K562 (cell line): ENCODE data around the gene RBFOX2. TPM values are rescaled to one million over a fixed set of nuclear protein-coding genes. Genes with fewer than 3 reads are reported as not detected.

Experiments used
- ATAC-seq: fragments of 200-7000 bp; cut with Tn5 transposase; 3 replicates; pipeline ENCODE4 v1.9.1; 2020; ENCODE audit warnings: moderate library complexity
- BruUV-seq: library from RNA; stranded (reverse); fragments of 400-500 nt; replicated peaks from 2 replicates; lab custom pipeline; 2021; lab: Mats Ljungman, UMichigan
- CTCF ChIA-PET: fragments of 300-600 bp; formaldehyde crosslinking; extraction: SDS; loops from one replicate; lab custom pipeline; 2021; ENCODE audit warnings: low intra/inter-chr PET ratio; lab: Yijun Ruan, JAX
- POLR2A ChIA-PET: fragments of 300-600, 350-650 bp; sonication (Branson Sonifier 250); formaldehyde crosslinking; extraction: SDS; loops from one replicate; lab custom pipeline; 2021; ENCODE audit warnings: antibody characterized with exemption, inconsistent platforms; lab: Yijun Ruan, JAX
- DNase-seq, 4 experiments: peaks; one replicate each; pipeline versions ENCODE4 v3.0.0 to v3.0.0-alpha.2; 2011 to 2018; ENCODE audit warnings: low spot score in 3 of 4, mixed read lengths in 3 of 4; ENCODE audit errors: extremely low read depth in 1 of 4
- FAIRE-seq: peaks from 2 replicates; lab custom pipeline; 2011; peaks lifted over from hg19 to GRCh38; lab: Jason Lieb, UNC
- H2AFZ ChIP-seq: 2 replicates; pipeline ENCODE4 v1.6.0; 2011; ENCODE audit warnings: low read depth, low read length, control low read depth, inconsistent platforms
- H3K27ac ChIP-seq: fragments of 200-600 bp; 3 replicates; pipeline ENCODE4 v1.8.0; 2011; ENCODE audit warnings: low read depth, mild to moderate bottlenecking, control low read depth, inconsistent platforms, low read length, moderate library complexity, mixed read lengths; ENCODE audit errors: extremely low read depth
- H3K27me3 ChIP-seq, 2 experiments: fragments of 300-600 bp in 1 of 2; 2 replicates in 1 of 2; 3 replicates in 1 of 2; pipeline versions ENCODE4 v1.6.0 to v1.8.0; 2011; ENCODE audit warnings: inconsistent platforms in 2 of 2, low read length in 2 of 2, mild to moderate bottlenecking in 1 of 2, mixed read lengths in 1 of 2, moderate library complexity in 1 of 2; ENCODE audit not compliant: control insufficient read depth in 2 of 2, insufficient read depth in 2 of 2
- H3K36me3 ChIP-seq: fragments of 300-600 bp; 3 replicates; pipeline ENCODE4 v1.8.0; 2011; ENCODE audit warnings: mild to moderate bottlenecking, low read length, inconsistent platforms; ENCODE audit not compliant: control insufficient read depth, insufficient read depth
- H3K4me1 ChIP-seq, 2 experiments: fragments of 200-600 bp in 1 of 2; replicated peaks in 1 of 2; 2 replicates in 1 of 2; 3 replicates in 1 of 2; pipeline versions ENCODE4 v1.5.1 to v1.8.0; 2011; ENCODE audit warnings: inconsistent platforms in 2 of 2, low read length in 2 of 2, mild to moderate bottlenecking in 1 of 2, mixed read lengths in 1 of 2, moderate library complexity in 1 of 2; ENCODE audit not compliant: control insufficient read depth in 2 of 2, insufficient read depth in 2 of 2
- H3K4me2 ChIP-seq: 2 replicates; pipeline ENCODE4 v1.6.1; 2011; ENCODE audit warnings: low read length, control low read depth, inconsistent platforms, mixed read lengths; ENCODE audit not compliant: insufficient read depth
- H3K4me3 ChIP-seq: fragments of 200-600 bp; sonication (generic), shearing (Covaris generic); 2 replicates; pipeline ENCODE4 v1.5.1; 2016; ENCODE audit warnings: control low read depth, inconsistent platforms
- H3K79me2 ChIP-seq: fragments of 200-600 bp; 3 replicates; pipeline ENCODE4 v1.8.0; 2011; ENCODE audit warnings: low read length, inconsistent platforms; ENCODE audit not compliant: control insufficient read depth, insufficient read depth
- H3K9ac ChIP-seq, 2 experiments: 2 replicates each; pipeline versions ENCODE4 v1.6.0 to v1.6.1; 2011; ENCODE audit warnings: low read depth in 2 of 2, low read length in 2 of 2, control low read depth in 1 of 2, inconsistent platforms in 1 of 2, mild to moderate bottlenecking in 1 of 2, mixed read lengths in 1 of 2; ENCODE audit not compliant: insufficient read depth in 1 of 2
- H3K9me1 ChIP-seq: one replicate; pipeline ENCODE4 v1.6.0; 2011; ENCODE audit warnings: inconsistent platforms, mild to moderate bottlenecking, low read length, moderate library complexity; ENCODE audit not compliant: control insufficient read depth, insufficient read depth
- H3K9me3 ChIP-seq: replicated peaks from 2 replicates; pipeline ENCODE4 v1.5.1; 2011; ENCODE audit warnings: low read depth, low read length, inconsistent platforms; ENCODE audit not compliant: control insufficient read depth, insufficient read depth
- H4K20me1 ChIP-seq: replicated peaks from 2 replicates; pipeline ENCODE4 v1.6.1; 2011; ENCODE audit warnings: low read length, inconsistent platforms, mixed read lengths; ENCODE audit not compliant: control insufficient read depth, insufficient read depth
- ARID1B ChIP-seq: fragments of 450-650 bp; IDR thresholded peaks from 2 replicates; pipeline ENCODE4 v1.6.1; 2016; ENCODE audit warnings: antibody characterized with exemption, mild to moderate bottlenecking, inconsistent platforms
- BRF1 ChIP-seq: IDR thresholded peaks from 3 replicates; pipeline ENCODE4 v1.6.1; 2011; ENCODE audit warnings: borderline replicate concordance, mild to moderate bottlenecking; ENCODE audit not compliant: insufficient read length; ENCODE audit errors: extremely low read depth
- CAMTA2 ChIP-seq: fragments of 250-450 bp; sonication (Bioruptor Pico); conservative IDR thresholded peaks from 2 replicates; pipeline ENCODE4 v1.5.1; 2022
- ELF1 ChIP-seq: fragments of 200-800 bp; sonication (Bioruptor generic); IDR thresholded peaks from 2 replicates; pipeline ENCODE4 v1.6.1; 2016; ENCODE audit warnings: missing genetic modification characterization, missing compliant biosample characterization
- ELF4 ChIP-seq: fragments of 450-650 bp; formaldehyde crosslinking; IDR thresholded peaks from 2 replicates; pipeline ENCODE4 v1.4.0; 2022; ENCODE audit warnings: missing genetic modification characterization
- MCM7 ChIP-seq, 2 experiments: fragments of 450-650 bp; IDR thresholded peaks; 2 replicates each; pipeline ENCODE4 v1.6.1; 2016 to 2018
- SIN3B ChIP-seq: fragments of 450-650 bp; IDR thresholded peaks from 2 replicates; pipeline ENCODE4 v1.6.1; 2017; ENCODE audit warnings: low read depth, mild to moderate bottlenecking, moderate library complexity
- SIX5 ChIP-seq, 2 experiments: IDR thresholded peaks; 2 replicates each; pipeline ENCODE4 v1.6.1; 2011; ENCODE audit warnings: low read length in 2 of 2, borderline replicate concordance in 1 of 2, low read depth in 1 of 2, mild to moderate bottlenecking in 1 of 2, moderate library complexity in 1 of 2; ENCODE audit not compliant: insufficient read depth in 1 of 2
- TCF3 ChIP-seq: sonication (generic); formaldehyde crosslinking; IDR thresholded peaks from 2 replicates; pipeline ENCODE4 v1.4.0; 2020; ENCODE audit warnings: mild to moderate bottlenecking, missing genetic modification reagents
- ZNF175 ChIP-seq: fragments of 200-800 bp; sonication (Bioruptor generic); IDR thresholded peaks from 2 replicates; pipeline ENCODE4 v1.6.1; 2016; ENCODE audit warnings: low read depth, mild to moderate bottlenecking, missing genetic modification characterization, missing compliant biosample characterization
- WGBS: fragments of 100-300 bp; shearing (Covaris generic); methylation state at CpG from one replicate; pipeline ENCODE4 v1.1.6; 2016; ENCODE audit warnings: low coverage, mixed read lengths; ENCODE audit not compliant: insufficient coverage; ENCODE audit errors: missing lambda C conversion rate; 5-methylcytosine and 5-hydroxymethylcytosine counted together
- in situ Hi-C: fragments of 300-500 bp; cut with MboI; formaldehyde crosslinking; loops from 4 replicates; pipeline ENCODE4 v1.15.0; 2018; ENCODE audit warnings: inconsistent platforms, mixed read lengths
- intact Hi-C: fragments of 100-400 bp; cut with micrococcal nuclease; formaldehyde crosslinking; loops from 2 replicates; pipeline ENCODE4 v1.14.2; 2022
- polyA plus RNA-seq, 8 experiments: library from polyadenylated mRNA; depleted of rRNA in 4 of 8; stranded (reverse) in 5 of 8; unstranded in 3 of 8; fragments of >200 nt; fragmentation: Nextera tagmentation in 2 of 8; fragmentation: Illumina TruSeq in 1 of 8; extraction: Ambion mirVana in 2 of 8; extraction: Trizol in 1 of 8; gene quantifications; 2 replicates each; pipeline versions ENCODE4 v1.2.1 to v1.2.3, GENCODE V29; 2011 to 2014; ENCODE audit warnings: inconsistent platforms in 1 of 8, missing spikeins in 1 of 8
- total RNA-seq, 7 experiments: library from RNA; depleted of rRNA in 6 of 7; stranded (reverse); fragments of >200 nt in 6 of 7; fragmentation: Illumina TruSeq in 2 of 7; extraction: Trizol in 2 of 7; gene quantifications; 2 replicates each; pipeline versions ENCODE4 v1.2.1 to v1.2.3, GENCODE V29; 2011 to 2021; ENCODE audit warnings: low replicate concordance in 1 of 7
- TF ChIP-seq, protein P1 (sequence below), 2 experiments: fragments of 450-650 bp in 1 of 2; sonication (generic) in 1 of 2; formaldehyde crosslinking in 1 of 2; IDR thresholded peaks in 1 of 2; conservative IDR thresholded peaks in 1 of 2; 2 replicates each; pipeline versions ENCODE4 v1.6.1 to v1.8.1; 2016 to 2023; ENCODE audit warnings: mild to moderate bottlenecking in 2 of 2, moderate library complexity in 2 of 2, inconsistent platforms in 1 of 2, missing genetic modification reagents in 1 of 2
- TF ChIP-seq, protein P2 (sequence below), 2 experiments: fragments of 450-650 bp; conservative IDR thresholded peaks; 2 replicates each; pipeline ENCODE4 v1.6.1; 2017; ENCODE audit warnings: mild to moderate bottlenecking in 2 of 2, moderate library complexity in 2 of 2

The RBFOX2 gene
- total and polyA plus RNA-seq, 9 of the 15 experiments (the other 6 are each of a cell fraction or from before 2014, with no cell fraction given) = 5.8 to 24.8 (median 14.2) TPM

DNA sequence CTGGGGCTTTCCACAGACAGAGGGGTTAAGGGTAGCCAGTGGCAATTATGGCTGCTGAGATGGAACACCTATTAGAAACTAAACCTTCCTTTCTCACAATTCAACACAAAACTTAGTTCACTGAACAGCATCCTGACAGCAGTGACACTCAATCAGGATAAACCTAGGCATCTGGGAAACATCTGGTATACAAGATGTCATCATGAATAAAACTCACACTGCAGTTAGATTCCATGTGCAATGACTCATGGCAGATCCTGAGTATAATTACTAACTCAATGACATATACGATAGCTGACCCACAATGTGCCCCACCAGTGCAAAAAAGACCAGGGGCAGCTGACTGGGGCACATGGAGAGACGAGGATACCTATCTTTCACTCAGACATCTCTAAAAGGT, 17.7 kb downstream of the RBFOX2 start:
- H2AFZ ChIP-seq = no peak overlapping the region
- peaks cover 53% of the 10 kb centered on the region for H3K79me2 ChIP-seq
- no peaks in the 10 kb centered on the region for H3K9me1 ChIP-seq
- H3K9ac ChIP-seq = no peak overlapping the region
- H3K4me3 ChIP-seq = no peak overlapping the region
- H3K9me3 ChIP-seq = no peaks in the 10 kb centered on the region
- ATAC-seq (no peak), FAIRE-seq (no peak), DNase-seq (no peak)
- no peak for TF ChIP-seq ELF1
- TF ChIP-seq, protein P1, sequence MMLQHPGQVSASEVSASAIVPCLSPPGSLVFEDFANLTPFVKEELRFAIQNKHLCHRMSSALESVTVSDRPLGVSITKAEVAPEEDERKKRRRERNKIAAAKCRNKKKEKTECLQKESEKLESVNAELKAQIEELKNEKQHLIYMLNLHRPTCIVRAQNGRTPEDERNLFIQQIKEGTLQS (IDR thresholded peaks at IDR 0.05) = 0 out of 2 replicates have a peak, but pooled peaks have one; percentile 11
- TF ChIP-seq, protein P1 (CRISPR knock-in tag; conservative IDR thresholded peaks at IDR 0.05) = no peak
- TF ChIP-seq MCM7 (IDR thresholded peaks at IDR 0.05) = no peak
- intact Hi-C loops = no loop called here
- no peaks in the 10 kb centered on the region for H3K36me3 ChIP-seq
- 89% methylated on average over 2 of the region's 2 CpGs for WGBS
- ChIA-PET CTCF (no interaction called here), POLR2A (no interaction called here)
- H4K20me1 ChIP-seq = peaks cover 16% of the 10 kb centered on the region
- peaks cover 11 to 26% of the 10 kb centered on the region in 2 experiments; a peak in 3 of 5 replicates for H3K4me1 ChIP-seq
- H3K27ac ChIP-seq = no peak overlapping the region
- in situ Hi-C loops = no loop called here
- BruUV-seq = no TSS peak
- H3K4me2 ChIP-seq = 0 out of 2 replicates have a peak overlapping the region, but pooled peaks have one; percentile 55
- no peaks in the 10 kb centered on the region for H3K27me3 ChIP-seq

DNA sequence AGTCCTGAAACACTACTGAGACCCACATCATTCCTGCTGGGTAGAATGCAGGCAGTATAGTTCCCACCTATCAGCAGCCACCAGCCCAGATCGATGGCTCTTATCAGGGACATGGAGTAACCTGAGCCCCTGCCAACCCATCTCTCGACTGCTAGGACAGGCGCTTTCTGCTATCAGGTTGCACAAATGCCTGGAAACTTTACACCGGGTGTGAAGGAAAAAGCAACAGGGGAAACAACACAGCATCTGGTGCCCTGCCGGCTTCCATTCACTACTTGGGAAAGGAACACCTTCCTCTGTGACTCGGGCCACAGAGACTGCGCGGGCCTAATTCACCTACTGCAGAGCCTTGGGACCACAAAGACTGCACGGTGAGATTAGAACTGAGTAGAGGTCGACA, 18.5 kb downstream of the RBFOX2 start:
- Histone ChIP-seq H3K27ac (no peak overlapping the region), H3K27me3 (no peaks in the 10 kb centered on the region), H3K4me3 (no peak overlapping the region), H4K20me1 (peaks cover 12% of the 10 kb centered on the region), H3K9me1 (no peaks in the 10 kb centered on the region), H3K9me3 (no peaks in the 10 kb centered on the region), H3K4me2 (peak overlapping the region; percentile 55), H3K36me3 (no peaks in the 10 kb centered on the region), H3K79me2 (peaks cover 48% of the 10 kb centered on the region), H2AFZ (no peak overlapping the region), H3K9ac (peak overlapping the region in 1 of 2 experiments; percentile 43; a peak in 1 of 4 replicates), H3K4me1 (peaks cover 11 to 26% of the 10 kb centered on the region in 2 experiments; a peak in 3 of 5 replicates)
- 1% methylated on average over 10 of the region's 10 CpGs for WGBS
- in situ Hi-C loops = no loop called here
- ChIA-PET CTCF (no interaction called here), POLR2A (no interaction called here)
- DNase-seq (peak; percentile 16 to 64 (median 43)), ATAC-seq (peak; percentile 65), FAIRE-seq (peak; percentile 77)
- no TSS peak for BruUV-seq
- intact Hi-C loops = no loop called here
- no peak for TF ChIP-seq SIN3B
- TF ChIP-seq BRF1 = no peak
- TF ChIP-seq SIX5 (IDR thresholded peaks at IDR 0.05; ENCODE audit: borderline replicate concordance in 1 of 2, insufficient read depth in 1 of 2, low read depth in 1 of 2, low read length in 2 of 2) = no peak
- no peak for TF ChIP-seq ELF4 (CRISPR knock-in tag)
- TF ChIP-seq TCF3 (CRISPR knock-in tag) = peak; percentile 32; the same call in 1 of the 2 replicates
- no peak for TF ChIP-seq CAMTA2 (CRISPR knock-in tag)
- TF ChIP-seq ZNF175 (CRISPR knock-in tag) = no peak
- 0 out of 2 replicates have a peak, but pooled peaks have one; percentile 33 for TF ChIP-seq ARID1B
- TF ChIP-seq, protein P2, sequence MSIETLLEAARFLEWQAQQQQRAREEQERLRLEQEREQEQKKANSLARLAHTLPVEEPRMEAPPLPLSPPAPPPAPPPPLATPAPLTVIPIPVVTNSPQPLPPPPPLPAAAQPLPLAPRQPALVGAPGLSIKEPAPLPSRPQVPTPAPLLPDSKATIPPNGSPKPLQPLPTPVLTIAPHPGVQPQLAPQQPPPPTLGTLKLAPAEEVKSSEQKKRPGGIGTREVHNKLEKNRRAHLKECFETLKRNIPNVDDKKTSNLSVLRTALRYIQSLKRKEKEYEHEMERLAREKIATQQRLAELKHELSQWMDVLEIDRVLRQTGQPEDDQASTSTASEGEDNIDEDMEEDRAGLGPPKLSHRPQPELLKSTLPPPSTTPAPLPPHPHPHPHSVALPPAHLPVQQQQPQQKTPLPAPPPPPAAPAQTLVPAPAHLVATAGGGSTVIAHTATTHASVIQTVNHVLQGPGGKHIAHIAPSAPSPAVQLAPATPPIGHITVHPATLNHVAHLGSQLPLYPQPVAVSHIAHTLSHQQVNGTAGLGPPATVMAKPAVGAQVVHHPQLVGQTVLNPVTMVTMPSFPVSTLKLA (conservative IDR thresholded peaks at IDR 0.05) = no peak
